HCT116 (cell line): ENCODE results near the gene SHC4. TPM values are rescaled to one million over a fixed set of nuclear protein-coding genes. Genes with fewer than 3 reads are reported as not detected.

Source experiments
- ATAC-seq: fragments of 200-7000 bp; cut with Tn5 transposase; 2 replicates; pipeline ENCODE4 v1.9.1; 2020; ENCODE audit warnings: mild to moderate bottlenecking, moderate library complexity
- BruUV-seq: library from RNA; stranded (reverse); fragments of 400-500 nt; replicated peaks from 2 replicates; lab custom pipeline; 2021; lab: Mats Ljungman, UMichigan
- CTCF ChIA-PET: fragments of 300-600 bp; sonication (Branson Sonifier 250); formaldehyde crosslinking; loops from one replicate; lab custom pipeline; 2021; ENCODE audit warnings: antibody characterized with exemption; lab: Charles Lee
- POLR2A ChIA-PET: fragments of 300-600, 350-600 bp; sonication (Branson Sonifier 250); formaldehyde crosslinking; loops from one replicate; lab custom pipeline; 2021; ENCODE audit warnings: antibody characterized with exemption; lab: Charles Lee
- RAD21 ChIA-PET, 2 experiments: fragments of 300-600 bp; sonication (Branson Sonifier 250); formaldehyde crosslinking; loops; one replicate each; lab custom pipeline; 2023; ENCODE audit warnings: low total read pairs in 2 of 2; ENCODE audit not compliant: uncharacterized antibody in 2 of 2, unreplicated experiment in 2 of 2, low non-redundant PET in 1 of 2; lab: Charles Lee
- DNase-seq: peaks from one replicate; pipeline ENCODE4 v3.0.0-alpha.2; 2010; ENCODE audit warnings: low read depth, low spot score
- H2AFZ ChIP-seq: fragments of 200-600 bp; shearing (Covaris generic), sonication (generic); 2 replicates; pipeline ENCODE4 v1.6.1; 2017; ENCODE audit warnings: low read depth, mixed run types, mixed read lengths, antibody characterized with exemption, low read length; ENCODE audit not compliant: poor library complexity, severe bottlenecking
- H3K27ac ChIP-seq: 2 replicates; pipeline ENCODE4 v1.5.1; 2012; ENCODE audit warnings: low read depth, low read length
- H3K27me3 ChIP-seq: fragments of 200-600 bp; sonication (generic); 2 replicates; pipeline ENCODE4 v1.6.1; 2016; ENCODE audit warnings: mixed run types, low read length, mixed read lengths; ENCODE audit not compliant: insufficient read depth
- H3K36me3 ChIP-seq, 2 experiments: fragments of 200-500 bp in 1 of 2; fragments of 200-600 bp in 1 of 2; sonication (Bioruptor generic) in 1 of 2; sonication (generic) in 1 of 2; 2 replicates each; pipeline versions ENCODE4 v1.5.1 to v1.6.1; 2014 to 2016; ENCODE audit warnings: low read length in 2 of 2, inconsistent platforms in 1 of 2, mixed read lengths in 1 of 2, mixed run types in 1 of 2; ENCODE audit not compliant: insufficient read depth in 2 of 2, control insufficient read depth in 1 of 2
- H3K4me1 ChIP-seq, 2 experiments: fragments of 200-600 bp in 1 of 2; sonication (generic) in 1 of 2; 2 replicates each; pipeline versions ENCODE4 v1.5.1 to v1.6.1; 2012 to 2017; ENCODE audit warnings: low read length in 2 of 2, inconsistent platforms in 1 of 2, mild to moderate bottlenecking in 1 of 2, mixed read lengths in 1 of 2, mixed run types in 1 of 2, moderate library complexity in 1 of 2; ENCODE audit not compliant: insufficient read depth in 2 of 2, control insufficient read depth in 1 of 2
- H3K4me2 ChIP-seq: fragments of 200-600 bp; sonication (generic); 2 replicates; pipeline ENCODE4 v1.6.1; 2017; ENCODE audit warnings: mixed run types, low read length, mixed read lengths
- H3K4me3 ChIP-seq, 2 experiments: fragments of 200-600 bp in 1 of 2; sonication (generic) in 1 of 2; replicated peaks in 1 of 2; 2 replicates each; pipeline ENCODE4 v1.5.1; 2011 to 2016; ENCODE audit warnings: low read length in 2 of 2, control low read depth in 1 of 2, low read depth in 1 of 2, mild to moderate bottlenecking in 1 of 2, mixed read lengths in 1 of 2, mixed run types in 1 of 2
- H3K79me2 ChIP-seq: fragments of 200-600 bp; sonication (generic); 2 replicates; pipeline ENCODE4 v1.6.1; 2017; ENCODE audit warnings: mild to moderate bottlenecking, mixed run types, low read length, moderate library complexity, mixed read lengths; ENCODE audit not compliant: insufficient read depth
- H3K9ac ChIP-seq: fragments of 200-600 bp; sonication (generic); 2 replicates; pipeline ENCODE4 v1.6.1; 2016; ENCODE audit warnings: low read length, mixed read lengths
- H3K9me2 ChIP-seq: fragments of 200-600 bp; sonication (generic), shearing (Covaris generic); 2 replicates; pipeline ENCODE4 v1.6.1; 2017; ENCODE audit warnings: mixed run types, mild to moderate bottlenecking, moderate library complexity; ENCODE audit not compliant: insufficient read depth
- H3K9me3 ChIP-seq, 2 experiments: fragments of 200-500 bp in 1 of 2; fragments of 200-600 bp in 1 of 2; sonication (Bioruptor generic) in 1 of 2; sonication (generic) in 1 of 2; 2 replicates each; pipeline ENCODE4 v1.6.1; 2014 to 2017; ENCODE audit warnings: low read length in 2 of 2, mixed read lengths in 2 of 2, inconsistent platforms in 1 of 2, low read depth in 1 of 2, mild to moderate bottlenecking in 1 of 2, mixed run types in 1 of 2, moderate library complexity in 1 of 2; ENCODE audit not compliant: control insufficient read depth in 1 of 2, insufficient read depth in 1 of 2
- H4K20me1 ChIP-seq: fragments of 200-600 bp; sonication (generic), shearing (Covaris generic); 2 replicates; pipeline ENCODE4 v1.6.1; 2017; ENCODE audit warnings: mixed run types, mild to moderate bottlenecking, moderate library complexity; ENCODE audit not compliant: insufficient read depth
- CBX3 ChIP-seq: IDR thresholded peaks from 2 replicates; pipeline ENCODE4 v1.6.1; 2012; ENCODE audit warnings: low read depth
- CEBPB ChIP-seq: IDR thresholded peaks from 2 replicates; pipeline ENCODE4 v1.6.1; 2012; ENCODE audit warnings: low read depth
- ELF1 ChIP-seq: IDR thresholded peaks from 2 replicates; pipeline ENCODE4 v1.6.1; 2012; ENCODE audit warnings: low read depth, borderline replicate concordance
- JUND ChIP-seq: IDR thresholded peaks from 2 replicates; pipeline ENCODE4 v1.6.1; 2012
- POLR2A ChIP-seq: IDR thresholded peaks from 2 replicates; pipeline ENCODE4 v1.7.0; 2011; ENCODE audit warnings: borderline replicate concordance; ENCODE audit not compliant: insufficient read depth, insufficient read length; ENCODE audit errors: extremely low read depth
- POLR2AphosphoS5 ChIP-seq: IDR thresholded peaks from 2 replicates; pipeline ENCODE4 v1.6.1; 2011; ENCODE audit warnings: mild to moderate bottlenecking, low read depth, low read length, moderate library complexity
- SP1 ChIP-seq: IDR thresholded peaks from 2 replicates; pipeline ENCODE4 v1.6.1; 2012; ENCODE audit warnings: low read depth
- SRF ChIP-seq: IDR thresholded peaks from 2 replicates; pipeline ENCODE4 v1.6.1; 2012; ENCODE audit warnings: low read depth
- TCF7L2 ChIP-seq: IDR thresholded peaks from 2 replicates; pipeline ENCODE4 v1.7.0; 2011; ENCODE audit warnings: borderline replicate concordance, inconsistent platforms; ENCODE audit not compliant: insufficient read depth, insufficient read length; ENCODE audit errors: extremely low read depth
- intact Hi-C: fragments of 100-400 bp; cut with micrococcal nuclease; formaldehyde crosslinking; loops from 2 replicates; pipeline ENCODE4 v1.10.0; 2022
- total RNA-seq: library from RNA; stranded (reverse); gene quantifications from one replicate; pipeline ENCODE4 v1.2.1, GENCODE V29; 2021; ENCODE audit not compliant: unreplicated experiment
- TF ChIP-seq, protein P1 (sequence below): IDR thresholded peaks from 2 replicates; pipeline ENCODE4 v1.6.1; 2012
- TF ChIP-seq, protein P2 (sequence below), 3 experiments: fragments of 200-600 bp in 1 of 3; sonication (generic) in 1 of 3; IDR thresholded peaks in 2 of 3; conservative IDR thresholded peaks in 1 of 3; 2 replicates each; pipeline ENCODE4 v1.5.1; 2012 to 2017; ENCODE audit warnings: low read depth in 2 of 3, low read length in 2 of 3, antibody characterized with exemption in 1 of 3, borderline replicate concordance in 1 of 3, control low read depth in 1 of 3, mild to moderate bottlenecking in 1 of 3, mixed read lengths in 1 of 3, mixed run types in 1 of 3, moderate library complexity in 1 of 3; ENCODE audit not compliant: insufficient read depth in 1 of 3

Gene SHC4
- total RNA-seq, 1 experiment from 2014 or later: 0.44 TPM

DNA sequence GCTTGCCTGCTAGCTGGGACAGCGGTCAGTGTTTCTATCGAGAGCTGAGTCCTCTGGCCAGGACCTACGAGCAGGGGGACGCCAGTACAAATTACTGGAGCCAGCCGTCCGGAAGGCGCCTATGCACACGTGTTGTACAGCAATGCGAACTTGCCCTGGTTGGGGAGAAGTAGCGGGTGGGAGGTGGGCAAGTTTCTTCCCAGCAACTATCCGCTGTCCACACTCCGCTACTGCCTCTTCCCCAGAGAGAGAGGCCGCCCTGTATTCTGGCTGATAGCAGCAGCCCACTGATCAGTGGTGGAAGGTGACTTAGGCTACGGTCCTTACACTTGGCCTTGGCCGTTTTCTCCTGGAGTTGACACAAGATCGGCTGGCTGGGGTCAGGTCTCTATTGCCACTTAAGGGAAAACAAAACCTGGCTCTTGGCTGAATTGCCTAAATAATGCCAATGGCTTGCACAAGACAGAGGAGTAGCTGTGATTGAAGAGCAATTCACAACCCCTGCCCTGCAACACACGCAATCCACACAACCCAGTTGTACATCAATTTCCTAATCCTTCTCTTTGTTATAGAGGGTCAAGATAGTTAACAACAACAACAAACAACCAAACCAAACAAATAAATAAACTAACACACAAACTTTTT is 12.8 kb upstream of the SHC4 start:
- TF ChIP-seq ELF1 (no peak), CBX3 (no peak), SP1 (no peak), CEBPB (no peak), POLR2AphosphoS5 (no peak), SRF (no peak), JUND (no peak), TCF7L2 (no peak), POLR2A (no peak)
- TF ChIP-seq, protein P1, sequence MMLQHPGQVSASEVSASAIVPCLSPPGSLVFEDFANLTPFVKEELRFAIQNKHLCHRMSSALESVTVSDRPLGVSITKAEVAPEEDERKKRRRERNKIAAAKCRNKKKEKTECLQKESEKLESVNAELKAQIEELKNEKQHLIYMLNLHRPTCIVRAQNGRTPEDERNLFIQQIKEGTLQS: no peak
- TF ChIP-seq, protein P2, sequence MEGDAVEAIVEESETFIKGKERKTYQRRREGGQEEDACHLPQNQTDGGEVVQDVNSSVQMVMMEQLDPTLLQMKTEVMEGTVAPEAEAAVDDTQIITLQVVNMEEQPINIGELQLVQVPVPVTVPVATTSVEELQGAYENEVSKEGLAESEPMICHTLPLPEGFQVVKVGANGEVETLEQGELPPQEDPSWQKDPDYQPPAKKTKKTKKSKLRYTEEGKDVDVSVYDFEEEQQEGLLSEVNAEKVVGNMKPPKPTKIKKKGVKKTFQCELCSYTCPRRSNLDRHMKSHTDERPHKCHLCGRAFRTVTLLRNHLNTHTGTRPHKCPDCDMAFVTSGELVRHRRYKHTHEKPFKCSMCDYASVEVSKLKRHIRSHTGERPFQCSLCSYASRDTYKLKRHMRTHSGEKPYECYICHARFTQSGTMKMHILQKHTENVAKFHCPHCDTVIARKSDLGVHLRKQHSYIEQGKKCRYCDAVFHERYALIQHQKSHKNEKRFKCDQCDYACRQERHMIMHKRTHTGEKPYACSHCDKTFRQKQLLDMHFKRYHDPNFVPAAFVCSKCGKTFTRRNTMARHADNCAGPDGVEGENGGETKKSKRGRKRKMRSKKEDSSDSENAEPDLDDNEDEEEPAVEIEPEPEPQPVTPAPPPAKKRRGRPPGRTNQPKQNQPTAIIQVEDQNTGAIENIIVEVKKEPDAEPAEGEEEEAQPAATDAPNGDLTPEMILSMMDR (IDR thresholded peaks at IDR 0.05 in 2 of 3, conservative IDR thresholded peaks at IDR 0.05 in 1 of 3; ENCODE audit: borderline replicate concordance in 1 of 3, insufficient read depth in 1 of 3, low read depth in 2 of 3, low read length in 2 of 3): no peak

More for the DNA sequence above, 12.8 kb upstream of the SHC4 start:
- Histone ChIP-seq H3K4me3 (peak overlapping the region in 1 of 2 experiments; percentile 58; a peak in 1 of 4 replicates), H2AFZ (no peak overlapping the region), H3K27me3 (no peaks in the 10 kb centered on the region), H3K9ac (no peak overlapping the region), H3K36me3 (no peaks in the 10 kb centered on the region), H3K79me2 (no peaks in the 10 kb centered on the region), H4K20me1 (no peaks in the 10 kb centered on the region), H3K4me1 (peaks cover 5 to 14% of the 10 kb centered on the region in 2 experiments; a peak in 3 of 4 replicates), H3K9me2 (no peaks in the 10 kb centered on the region), H3K9me3 (no peaks in the 10 kb centered on the region), H3K27ac (no peak overlapping the region), H3K4me2 (peak overlapping the region; percentile 83)
- ChIA-PET CTCF (interaction anchor here (1.3 to 7.0 kb wide), 9 partner anchors 11 to 169 kb away, joined by 4 to 68 read pairs (median 10); partner anchors contain the start of genes EID1 and SHC4), RAD21 (no interaction called here), POLR2A (interaction anchor here (0.6 kb wide), 1 partner anchor 99 kb away, joined by 3 read pairs; the partner anchor contains the start of gene EID1)
- no peak for ATAC-seq
- BruUV-seq: no TSS peak
- no peak for DNase-seq
- intact Hi-C loops: no loop called here
